HG02571 (cell line): Measurements from ENCODE around the gene CNTNAP2.
"Not testable (repeated sequence)": the region's sequence is repeated elsewhere in the genome, so short reads cannot be mapped to it uniquely, and the experiment has no call there.

Experiments
- ATAC-seq: cut with Tn5 transposase; IDR thresholded peaks from one replicate; pipeline ENCODE4 v1.9.1; 2021; ENCODE audit warnings: mild to moderate bottlenecking, moderate library complexity; ENCODE audit not compliant: unreplicated experiment

CNTNAP2 gene

DNA sequence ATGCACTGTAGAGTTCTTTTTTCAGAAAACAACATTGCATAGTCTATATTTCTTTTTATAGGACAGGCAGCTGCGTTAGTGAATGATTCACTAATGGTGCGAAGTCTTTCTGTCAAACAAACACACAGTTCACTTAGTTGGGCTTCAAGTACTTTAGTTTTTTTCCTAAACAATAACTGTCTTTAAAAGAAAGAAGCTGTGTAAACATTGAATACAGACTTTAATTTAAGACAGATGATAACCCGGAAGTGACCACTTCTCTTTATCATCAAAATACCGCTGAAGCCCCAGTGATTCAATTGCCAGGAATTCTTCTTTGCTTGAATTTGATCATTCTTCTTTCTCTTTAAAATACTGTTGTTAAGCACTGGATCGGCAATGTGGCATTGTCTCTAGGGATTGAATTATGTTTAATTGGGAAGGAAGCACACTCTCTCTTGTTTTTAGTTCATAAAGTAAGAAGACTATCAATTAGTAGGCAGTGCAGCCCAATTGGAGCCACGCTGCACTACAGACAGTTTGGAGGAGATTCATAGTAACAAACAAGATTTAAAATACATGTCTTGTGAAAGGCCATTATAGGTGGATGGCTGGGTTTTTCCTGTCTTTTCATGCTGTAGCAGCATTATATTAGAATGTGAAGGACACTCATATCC is 30.4 kb downstream of the CNTNAP2 start:
- no peak for ATAC-seq

DNA sequence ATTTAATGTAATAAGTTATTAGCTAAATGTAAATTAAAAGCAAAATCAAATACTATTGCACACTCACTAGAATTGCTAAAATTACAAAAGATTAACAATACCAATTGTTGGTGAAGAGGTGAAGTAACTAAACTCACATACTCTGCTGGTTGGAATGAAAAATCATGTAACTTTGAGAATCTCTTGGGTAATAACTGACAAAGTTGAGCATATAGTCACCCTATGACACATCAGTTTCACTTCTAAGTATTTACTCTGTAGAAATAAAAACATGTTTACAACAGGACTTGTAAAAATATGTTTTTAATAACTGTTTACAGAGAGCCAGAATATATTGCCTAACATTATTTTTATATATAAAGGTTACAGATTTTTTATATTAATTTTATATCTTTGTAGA is 33.6 kb downstream of the CNTNAP2 start:
- ATAC-seq: no peak

DNA sequence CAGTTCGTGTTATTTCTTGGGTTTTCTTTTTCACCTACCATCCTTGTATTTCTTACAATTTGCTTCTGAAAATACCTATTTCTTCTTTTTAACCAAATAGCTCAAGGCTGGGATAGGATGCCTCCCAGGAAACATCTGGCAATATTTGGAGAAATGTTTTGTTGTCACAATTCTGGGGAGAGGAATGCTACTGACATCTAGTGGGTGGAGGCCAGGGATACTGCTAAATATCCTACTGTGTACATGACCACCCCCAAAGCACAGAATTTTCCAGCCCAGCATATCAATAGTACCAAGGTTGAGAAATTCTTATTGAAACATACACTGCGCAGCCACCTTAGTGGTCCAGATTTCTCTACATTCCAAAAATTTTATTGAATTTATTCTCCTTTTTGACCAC is 55.5 kb downstream of the CNTNAP2 start:
- ATAC-seq: no peak

DNA sequence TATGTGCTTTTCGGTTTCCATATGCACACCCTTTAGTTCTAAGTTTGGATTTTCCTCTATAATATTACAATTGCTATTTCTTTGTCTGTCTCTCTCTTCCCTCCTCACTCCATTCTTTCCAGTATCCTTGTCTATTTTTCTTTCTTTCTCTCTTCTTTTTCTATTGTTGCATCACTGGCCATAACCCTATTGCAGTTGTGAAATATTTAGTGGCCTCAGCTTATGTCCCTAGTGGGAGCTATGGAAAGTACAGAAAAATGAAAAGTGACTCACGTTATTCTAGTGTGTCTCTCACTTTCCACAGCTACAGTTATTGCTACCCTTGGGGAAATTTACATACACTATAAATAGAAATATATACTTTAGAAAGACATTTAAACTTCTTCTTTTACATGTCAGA is 59.1 kb downstream of the CNTNAP2 start:
- ATAC-seq: no peak

DNA sequence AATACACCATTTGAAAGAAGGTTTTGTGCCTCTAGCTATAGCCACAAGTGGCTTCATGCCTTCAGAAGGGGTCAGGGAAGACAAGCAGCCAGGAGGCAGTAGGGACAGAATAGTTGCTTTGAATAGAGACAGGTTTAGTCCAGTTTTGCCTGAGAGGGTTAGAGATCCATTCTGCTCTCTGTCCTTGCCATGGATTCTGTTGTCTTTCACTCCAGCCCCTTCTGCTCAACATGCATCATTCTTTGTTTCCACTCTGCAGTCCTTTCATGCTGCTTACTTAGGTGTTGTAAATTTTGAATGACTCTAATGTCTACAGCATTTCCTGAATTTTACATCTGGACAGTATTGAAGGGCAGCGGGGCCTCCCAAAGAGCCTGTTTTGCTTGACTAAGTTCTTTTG is 60.3 kb downstream of the CNTNAP2 start:
- ATAC-seq: no peak

DNA sequence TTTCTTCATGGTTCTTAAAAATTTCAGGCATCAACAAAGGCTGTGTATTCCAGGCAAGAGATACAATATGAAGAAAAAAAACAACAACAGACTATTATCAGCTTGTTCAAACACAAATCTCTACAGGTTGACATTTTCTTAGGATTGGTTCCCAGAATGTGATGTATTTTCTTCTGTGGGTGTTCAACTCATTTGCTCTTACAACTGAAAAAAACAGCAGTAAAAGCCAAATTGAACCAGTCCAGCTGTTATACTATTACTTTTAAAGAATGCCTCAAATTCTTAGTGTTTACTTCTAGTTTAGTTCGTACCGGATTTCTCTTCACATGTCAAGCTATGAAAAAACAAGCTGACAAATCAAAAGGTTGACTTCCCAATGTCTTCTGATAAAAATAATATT is 60.7 kb downstream of the CNTNAP2 start:
- no peak for ATAC-seq

DNA sequence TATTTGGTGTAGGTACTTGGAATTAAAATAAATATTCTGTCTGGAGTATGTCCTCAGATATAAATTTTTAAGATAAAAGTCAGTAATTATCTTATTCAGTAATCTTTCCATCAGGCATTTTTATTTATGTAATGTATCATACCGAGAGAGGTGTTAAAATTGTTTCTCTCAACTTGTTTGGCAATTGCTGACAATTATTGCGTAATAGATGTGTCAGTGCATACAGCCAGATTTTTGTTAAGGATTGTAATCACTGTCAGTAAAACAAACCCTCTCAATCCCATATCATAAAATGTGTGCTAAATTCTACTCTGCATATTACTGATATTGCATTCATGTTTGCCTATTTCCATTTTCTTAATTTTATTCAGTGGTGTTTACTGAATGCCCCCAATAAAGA is 69.2 kb downstream of the CNTNAP2 start:
- ATAC-seq: no peak

DNA sequence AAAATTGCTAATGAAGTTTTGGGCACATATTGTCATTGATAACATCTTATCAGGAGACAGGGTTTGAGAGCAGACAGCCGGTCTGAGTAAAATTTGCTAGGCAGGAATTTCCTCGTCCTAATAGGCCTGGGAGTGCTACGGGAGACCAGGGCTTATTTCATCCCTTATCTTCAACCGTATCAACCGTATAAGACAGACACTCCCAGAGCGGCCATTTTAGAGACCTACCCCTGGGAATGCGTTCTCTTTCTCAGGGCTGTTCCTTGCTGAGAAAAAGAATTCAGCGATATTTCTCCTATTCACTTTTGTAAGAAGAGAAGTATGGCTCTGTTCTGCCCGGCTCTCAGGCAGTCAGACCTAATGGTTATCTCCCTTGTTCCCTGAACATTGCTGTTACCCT is 74.8 kb downstream of the CNTNAP2 start:
- ATAC-seq: not testable (repeated sequence)

DNA sequence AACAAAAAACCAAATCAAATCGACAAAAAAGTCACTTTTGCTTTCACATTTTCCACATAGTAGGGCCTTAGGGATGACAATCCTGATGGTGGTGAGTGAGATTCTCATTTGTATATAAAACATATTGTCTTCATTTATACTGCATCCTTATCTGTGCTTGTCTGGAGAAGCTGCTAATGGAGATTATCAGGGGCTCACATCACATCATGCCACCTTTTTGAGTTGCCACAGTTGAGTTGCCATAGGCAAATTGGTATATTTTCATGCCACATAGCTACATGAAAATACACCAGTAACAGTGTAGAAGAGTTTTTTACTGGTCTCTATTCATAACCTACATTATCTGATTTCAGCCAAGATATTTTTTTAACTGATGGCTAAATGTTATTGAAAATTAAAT is 85.3 kb downstream of the CNTNAP2 start:
- no peak for ATAC-seq

DNA sequence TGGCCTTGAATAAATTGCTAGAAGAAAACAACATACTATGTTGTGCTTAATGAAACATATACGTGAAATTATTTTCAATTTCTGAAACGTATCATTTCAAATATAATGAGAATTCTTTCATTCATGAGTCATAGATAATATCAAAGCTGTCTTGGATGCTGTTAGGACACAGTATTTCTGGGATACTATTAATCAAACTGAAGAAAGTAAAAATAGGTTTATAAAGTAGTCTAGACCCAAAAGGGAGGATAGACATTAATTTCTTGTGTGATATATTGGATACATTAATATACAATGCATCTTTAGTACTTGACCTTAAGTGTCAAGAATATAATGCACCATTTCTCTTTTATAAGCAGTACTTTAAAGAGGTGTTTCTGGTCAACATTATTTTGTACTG is 89.7 kb downstream of the CNTNAP2 start:
- ATAC-seq: no peak

DNA sequence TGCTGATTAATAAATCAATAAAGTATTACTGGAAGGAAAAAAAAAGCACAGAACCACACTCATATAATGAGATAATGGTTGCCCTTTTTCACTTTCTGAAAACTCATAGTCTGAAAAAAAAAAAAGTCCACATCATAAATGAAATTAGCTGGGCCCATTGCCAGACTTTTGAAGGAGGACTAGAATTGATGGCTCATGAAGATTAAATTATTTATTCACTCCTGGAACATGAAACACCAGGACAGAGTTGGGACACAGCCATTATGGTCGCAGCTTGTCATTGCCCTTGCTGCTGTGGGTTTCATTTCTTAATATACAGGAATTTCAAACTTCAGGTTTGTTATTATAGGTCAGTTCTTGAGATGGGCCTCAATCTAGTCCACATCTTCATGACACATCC is 91.9 kb downstream of the CNTNAP2 start:
- no peak for ATAC-seq

DNA sequence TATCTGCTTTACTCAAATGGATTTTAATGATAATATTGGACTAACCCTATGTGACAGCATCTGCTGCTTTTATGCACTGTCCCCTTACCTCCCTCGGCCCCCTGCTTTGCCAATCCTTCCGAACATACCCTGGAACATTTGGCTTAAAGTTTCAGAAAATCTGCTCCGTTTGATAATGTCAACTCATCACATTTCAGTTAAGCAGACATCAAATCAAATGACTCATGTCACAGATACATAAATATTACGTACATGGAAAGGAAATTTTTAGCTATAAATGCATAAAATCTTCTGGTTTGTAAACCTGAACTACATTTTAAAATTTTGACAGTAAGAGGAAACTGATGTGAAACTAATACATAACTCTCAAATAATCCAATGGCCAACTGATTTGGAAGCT is 98.2 kb downstream of the CNTNAP2 start:
- no peak for ATAC-seq

DNA sequence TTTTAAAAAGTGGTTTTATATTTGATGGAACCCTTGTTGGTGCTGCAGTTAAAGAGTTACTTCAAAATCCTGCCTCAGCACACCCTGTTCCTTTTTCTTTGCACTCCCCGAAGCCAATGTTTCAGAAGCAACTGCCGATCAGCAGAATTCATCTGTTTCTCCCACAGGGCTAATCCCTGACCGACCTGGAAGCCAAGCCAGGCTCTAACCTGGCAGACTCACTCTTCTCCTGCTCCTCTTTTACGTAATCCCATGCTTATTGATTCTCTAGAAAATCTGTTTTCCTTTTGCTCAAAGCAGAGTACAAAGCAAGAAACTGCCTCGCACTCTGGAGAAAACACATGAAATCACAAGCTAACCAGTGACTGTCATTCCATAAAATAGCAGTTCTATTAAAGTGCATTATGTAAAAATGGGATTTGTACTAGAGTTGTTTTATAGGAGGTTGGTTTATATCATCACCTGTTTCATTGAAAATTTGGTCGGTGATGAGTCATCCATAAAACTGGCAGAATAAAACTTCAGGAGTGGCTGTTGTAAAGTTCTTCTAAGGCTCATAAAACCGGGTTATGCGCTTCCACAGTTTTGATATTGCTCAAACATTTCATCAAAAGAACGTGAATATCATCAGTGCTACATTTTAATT is 99.9 kb downstream of the CNTNAP2 start:
- ATAC-seq: no peak

DNA sequence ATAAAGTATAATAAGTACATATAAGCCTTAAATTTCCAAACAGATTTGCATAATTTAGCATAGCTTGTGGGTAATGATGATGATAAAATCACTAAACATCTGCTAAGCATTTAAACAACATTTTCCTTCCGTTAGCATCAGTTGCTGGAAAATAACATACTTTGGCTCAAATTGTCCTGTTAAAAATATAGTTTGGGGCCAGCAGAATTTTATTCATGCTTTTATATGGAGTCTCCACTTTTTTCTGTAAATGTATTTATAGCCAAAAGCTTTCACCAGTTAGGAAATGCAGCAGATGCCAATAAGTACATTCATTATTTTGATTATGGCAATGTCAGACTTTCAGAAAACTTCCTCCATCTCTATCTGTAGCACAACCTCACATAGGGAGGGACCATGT is 107.2 kb downstream of the CNTNAP2 start:
- no peak for ATAC-seq

DNA sequence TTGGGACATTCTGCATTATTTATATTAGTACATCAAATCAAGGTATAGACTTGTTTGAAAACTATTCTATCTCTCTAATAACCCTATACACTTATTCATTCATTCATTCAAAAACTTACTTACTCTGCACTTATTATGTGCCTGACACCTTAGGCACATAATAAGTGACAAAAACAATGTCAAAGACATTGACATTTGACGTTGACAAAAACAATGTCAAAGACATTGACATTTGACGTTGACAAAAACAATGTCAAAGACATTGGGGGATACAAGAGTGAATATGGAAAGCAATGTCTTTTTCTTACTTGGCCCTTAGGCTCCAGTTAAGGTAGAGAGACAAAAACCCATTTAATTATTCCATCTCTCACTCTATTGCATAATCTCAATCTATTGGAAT is 116.0 kb downstream of the CNTNAP2 start:
- no peak for ATAC-seq

DNA sequence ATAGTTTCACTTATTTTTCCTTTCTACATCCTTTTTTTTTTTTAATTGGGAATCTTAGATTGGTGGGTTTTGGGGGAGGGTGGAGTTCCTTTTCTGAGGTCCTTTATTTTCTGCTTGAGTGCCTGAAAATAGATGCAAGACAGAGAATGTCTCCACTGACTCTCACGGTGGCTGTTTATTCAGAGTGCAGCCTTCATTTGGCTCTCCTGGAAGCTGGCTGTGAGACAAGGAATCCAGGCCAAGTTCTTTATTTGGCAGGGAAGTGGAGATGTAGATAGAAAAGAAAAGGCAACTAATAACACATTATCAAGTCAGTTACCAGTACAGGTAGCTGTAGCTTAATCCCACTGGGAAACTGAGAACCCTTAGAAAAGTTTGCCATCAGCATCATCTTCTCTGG is 118.6 kb downstream of the CNTNAP2 start:
- ATAC-seq: no peak

DNA sequence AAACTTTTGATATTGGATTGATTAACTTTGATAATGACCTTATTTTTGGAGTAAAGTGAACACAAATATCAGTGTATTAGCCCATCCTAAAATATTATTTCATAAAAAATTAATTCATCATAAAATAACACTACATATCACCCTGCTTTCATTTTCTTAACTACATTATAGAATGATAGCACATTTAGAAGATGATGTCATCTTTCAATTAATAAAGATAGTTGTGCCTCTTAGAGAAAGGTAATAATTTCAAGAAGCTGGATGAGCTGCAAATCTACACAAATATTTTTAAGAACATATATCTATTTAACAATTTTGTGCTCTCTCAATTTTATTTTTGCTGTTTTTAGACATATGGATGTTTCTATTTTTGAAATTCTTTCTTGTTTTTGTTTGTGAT is 126.1 kb downstream of the CNTNAP2 start:
- no peak for ATAC-seq

DNA sequence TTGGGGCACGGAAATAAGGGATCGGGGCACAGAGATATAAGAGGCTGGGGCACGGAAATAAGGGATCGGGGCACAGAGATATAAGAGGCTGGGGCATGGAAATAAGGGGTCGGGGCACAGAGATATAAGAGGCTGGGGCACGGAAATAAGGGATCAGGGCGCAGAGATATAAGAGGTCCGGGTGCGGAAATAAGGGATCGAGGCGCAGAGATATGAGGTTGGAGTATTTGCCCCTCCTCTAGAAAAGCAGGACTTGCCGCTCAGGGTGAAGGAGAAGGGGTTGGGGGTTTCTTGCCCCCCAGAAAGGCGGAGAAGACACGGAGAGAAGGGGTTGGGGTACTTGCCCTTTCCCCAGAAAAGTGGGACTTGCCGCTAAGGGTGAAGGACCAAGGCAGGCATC is 131.4 kb downstream of the CNTNAP2 start:
- ATAC-seq: not testable (repeated sequence)

DNA sequence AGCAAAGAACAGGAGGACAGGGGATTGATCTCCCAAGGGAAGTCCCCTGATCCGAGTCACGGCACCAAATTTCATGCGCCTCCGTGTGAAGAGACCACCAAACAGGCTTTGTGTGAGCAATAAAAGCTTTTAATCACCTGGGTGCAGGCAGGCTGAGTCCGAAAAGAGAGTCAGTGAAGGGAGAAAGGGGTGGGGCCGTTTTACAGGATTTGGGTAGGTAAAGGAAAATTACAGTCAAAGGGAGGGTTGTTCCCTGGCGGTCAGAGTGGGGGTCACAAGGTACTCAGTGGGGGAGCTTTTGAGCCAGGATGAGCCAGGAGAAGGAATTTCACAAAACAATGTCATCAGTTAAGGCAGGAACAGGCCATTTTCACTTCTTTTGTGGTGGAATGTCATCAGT is 132.1 kb downstream of the CNTNAP2 start:
- ATAC-seq: not testable (repeated sequence)

DNA sequence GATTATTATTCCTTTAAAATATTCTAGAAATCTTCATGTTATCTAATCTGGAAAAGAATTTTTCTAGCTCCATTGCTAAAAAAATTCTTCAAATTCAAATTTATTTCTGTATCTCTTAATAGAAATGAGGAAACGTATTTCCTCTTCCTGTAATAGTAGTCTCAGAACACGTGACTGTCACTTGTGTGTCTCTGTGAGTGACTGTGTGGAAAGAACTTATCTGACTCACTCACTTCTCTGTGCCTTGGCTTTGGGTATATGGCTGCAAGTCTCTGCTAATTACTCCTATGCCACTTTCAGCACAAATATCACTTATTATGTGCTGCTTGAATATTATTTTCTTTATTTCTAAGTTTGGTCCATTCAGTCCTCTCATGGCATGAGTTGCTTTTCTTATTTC is 132.7 kb downstream of the CNTNAP2 start:
- no peak for ATAC-seq

DNA sequence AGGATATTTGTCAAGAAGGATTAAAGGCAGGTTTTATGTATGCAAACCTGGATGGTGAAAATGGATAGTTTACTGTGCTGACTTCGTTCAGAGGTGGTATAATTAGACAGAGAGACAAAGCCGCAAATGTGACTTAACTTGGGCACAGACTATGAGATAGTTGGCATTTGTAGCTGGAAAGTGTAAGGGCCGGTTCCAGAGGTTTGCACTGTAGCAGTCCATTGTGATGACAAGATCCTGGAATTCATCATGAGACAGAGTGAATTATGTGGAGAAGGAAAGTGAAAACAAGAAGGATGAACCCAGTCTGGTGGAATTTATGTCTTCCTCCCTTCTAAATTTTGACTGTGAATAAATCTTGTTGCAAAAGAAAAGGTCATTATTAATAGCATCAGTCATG is 139.0 kb downstream of the CNTNAP2 start:
- no peak for ATAC-seq

DNA sequence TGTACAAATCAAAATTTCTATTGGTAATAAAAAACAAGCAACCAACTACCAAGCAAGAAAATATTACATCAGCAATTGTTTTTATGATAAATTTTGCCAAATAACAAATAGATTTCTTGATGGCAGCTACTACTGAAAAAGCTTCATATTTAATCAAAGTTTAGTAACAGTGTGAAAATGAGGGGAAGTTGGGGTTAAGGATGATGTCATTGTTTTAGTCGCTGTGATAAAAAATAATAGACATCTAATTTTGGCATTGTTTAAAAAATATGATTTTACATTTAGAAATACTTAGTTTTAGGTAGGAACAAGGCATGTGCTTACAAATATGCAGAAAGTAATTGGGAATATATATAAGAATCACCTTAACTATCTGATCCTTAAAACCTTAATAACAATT is 145.9 kb downstream of the CNTNAP2 start:
- no peak for ATAC-seq

DNA sequence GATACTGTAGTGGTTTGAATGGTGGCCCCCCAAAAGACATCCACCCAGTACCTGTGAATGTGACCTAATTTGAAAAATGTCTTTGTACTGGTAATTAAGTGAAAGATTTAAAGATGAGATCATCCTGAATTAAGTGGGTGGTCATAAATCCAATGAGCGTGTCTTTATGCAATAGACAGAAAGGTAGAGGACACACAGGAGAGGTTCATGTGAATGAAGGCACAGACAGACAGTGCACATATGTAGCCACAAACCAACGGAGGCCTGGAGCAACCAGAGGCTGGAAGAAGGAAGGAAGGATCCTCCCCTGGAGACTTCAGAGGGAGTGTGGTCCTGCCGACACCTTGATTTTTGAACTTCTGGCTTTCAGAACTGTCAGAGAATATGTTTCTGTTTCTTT is 160.3 kb downstream of the CNTNAP2 start:
- ATAC-seq: no peak
